Measurements from ENCODE around the gene NLGN3. TPM values are rescaled to one million over a fixed set of nuclear protein-coding genes. Genes with fewer than 3 reads are reported as not detected.

Gene NLGN3
- total RNA-seq, 1 experiment from 2014 or later: 0.69 TPM

DNA sequence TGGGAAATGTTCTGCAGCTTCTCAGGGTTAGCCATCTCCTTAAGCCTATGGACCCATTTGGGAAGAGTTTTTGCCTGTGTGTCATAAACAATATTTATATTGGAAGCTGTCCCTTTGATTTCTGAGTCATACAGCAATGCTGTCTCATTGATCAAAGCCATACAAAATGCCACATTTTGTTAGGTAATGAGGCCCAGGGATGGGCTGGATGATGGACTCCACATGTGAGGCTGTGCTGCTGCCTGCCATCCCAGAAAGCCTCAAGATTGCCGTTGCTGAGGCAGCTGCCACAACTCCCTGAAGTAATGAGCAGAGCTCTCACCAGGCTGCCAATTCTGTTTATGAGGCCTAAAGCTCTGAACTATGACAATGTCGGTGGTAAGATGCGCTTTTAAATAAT lies 66.2 kb downstream of the NLGN3 start:
- DNase-seq (ENCODE audit: extremely low read depth, low read depth): no peak

DNA sequence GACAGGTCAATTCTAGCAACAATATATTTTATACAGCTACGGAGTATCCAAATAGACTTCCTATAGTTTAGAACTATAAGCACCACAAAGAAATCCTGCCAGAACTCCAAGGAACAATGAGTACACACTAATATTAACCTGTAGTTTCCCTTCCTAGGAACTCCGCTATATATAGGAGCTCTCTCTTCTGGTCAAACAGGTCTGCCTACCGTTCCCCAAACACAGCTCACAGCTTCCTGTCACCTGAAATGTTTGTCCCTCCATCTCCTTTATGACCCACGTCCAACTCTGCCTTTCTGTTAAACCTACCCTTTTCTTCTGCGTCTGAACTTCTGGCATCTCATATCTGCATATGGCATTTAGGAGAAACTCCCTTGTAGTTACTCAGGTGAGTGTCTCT lies 67.9 kb downstream of the NLGN3 start:
- no peak for DNase-seq (ENCODE audit: extremely low read depth, low read depth)

DNA sequence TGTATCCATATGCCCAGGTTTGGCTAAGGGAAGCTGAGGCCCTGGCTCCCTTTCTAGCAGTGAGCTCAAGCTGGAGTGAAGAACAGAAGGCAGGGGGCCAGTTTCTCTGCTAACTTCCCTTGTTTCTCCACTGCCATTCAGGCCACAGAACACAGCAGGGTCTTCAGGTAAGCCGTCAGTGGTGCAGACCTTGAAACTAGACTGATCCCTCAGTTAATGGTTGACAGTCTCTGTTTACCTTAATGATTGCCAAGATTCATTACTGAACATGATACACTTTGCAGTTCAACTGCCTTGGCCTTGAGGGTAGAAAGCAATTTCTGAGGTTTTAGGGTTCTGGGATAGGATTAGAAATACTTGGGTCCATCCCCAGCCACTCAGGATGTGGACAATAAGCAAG lies 69.5 kb downstream of the NLGN3 start:
- no peak for DNase-seq (ENCODE audit: extremely low read depth, low read depth)

DNA sequence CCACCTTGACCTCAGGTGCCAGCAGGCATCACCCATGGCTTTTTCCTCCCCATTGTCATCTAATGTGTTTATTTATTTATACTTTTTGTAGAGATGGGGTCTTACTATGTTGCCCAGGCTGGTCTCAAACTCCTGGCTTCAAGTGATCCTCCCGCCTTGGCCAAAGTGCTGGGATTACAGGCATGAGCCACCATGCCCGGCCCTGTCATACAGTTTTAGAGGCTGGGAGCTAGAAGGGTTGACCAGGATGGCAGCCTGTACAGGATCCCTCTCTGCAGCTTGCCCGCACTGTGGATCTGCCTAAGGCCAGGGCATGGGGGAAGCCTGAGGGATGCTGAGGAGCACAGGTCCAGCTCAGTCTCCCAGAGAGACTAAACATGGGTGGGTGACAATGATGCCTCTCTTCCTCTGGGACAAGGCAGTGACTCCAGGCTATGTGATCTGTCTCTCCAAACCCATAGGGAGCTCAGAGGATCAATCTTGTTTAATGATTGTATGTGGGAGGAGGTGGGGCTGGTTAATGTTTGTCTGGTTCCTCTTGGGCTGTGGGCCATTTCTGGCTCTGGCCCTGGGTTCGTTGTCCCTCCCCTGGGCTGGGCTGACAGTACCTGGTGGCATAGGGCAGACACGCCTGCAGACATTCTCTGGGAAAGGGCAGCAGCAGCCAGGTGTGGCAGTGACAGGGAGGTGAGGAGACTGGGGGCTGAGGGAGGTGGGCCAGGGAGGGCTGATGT lies 70.1 kb downstream of the NLGN3 start:
- no peak for DNase-seq (ENCODE audit: extremely low read depth, low read depth)

DNA sequence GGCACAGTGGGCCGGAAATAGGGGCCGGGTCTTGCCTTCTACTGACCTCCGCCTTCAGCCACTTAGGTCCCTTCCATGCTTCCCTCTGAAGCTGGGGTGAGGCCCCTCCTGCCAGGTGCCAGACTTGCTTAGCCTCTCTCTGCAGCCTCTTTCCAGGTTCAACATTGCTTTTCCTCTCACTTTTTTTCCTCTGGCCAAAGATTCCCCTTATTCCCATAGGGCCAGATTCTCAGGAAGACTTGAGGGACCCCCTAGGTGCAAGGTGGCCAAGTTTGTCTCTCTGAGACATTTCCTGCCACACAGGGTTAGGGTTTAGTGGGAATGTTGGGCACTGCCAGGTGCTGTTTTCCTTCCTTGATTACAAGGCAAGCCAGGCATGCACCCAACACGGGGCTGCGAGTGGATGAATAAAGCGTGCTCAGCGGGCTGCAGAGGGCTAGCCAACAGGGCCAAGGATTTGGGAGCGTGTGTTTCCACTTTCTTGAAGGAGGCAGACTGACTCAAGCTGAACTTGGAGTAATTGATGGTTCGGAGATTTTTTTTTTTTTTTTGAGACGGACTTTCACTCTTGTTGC lies 70.8 kb downstream of the NLGN3 start:
- DNase-seq (ENCODE audit: extremely low read depth, low read depth): no peak

DNA sequence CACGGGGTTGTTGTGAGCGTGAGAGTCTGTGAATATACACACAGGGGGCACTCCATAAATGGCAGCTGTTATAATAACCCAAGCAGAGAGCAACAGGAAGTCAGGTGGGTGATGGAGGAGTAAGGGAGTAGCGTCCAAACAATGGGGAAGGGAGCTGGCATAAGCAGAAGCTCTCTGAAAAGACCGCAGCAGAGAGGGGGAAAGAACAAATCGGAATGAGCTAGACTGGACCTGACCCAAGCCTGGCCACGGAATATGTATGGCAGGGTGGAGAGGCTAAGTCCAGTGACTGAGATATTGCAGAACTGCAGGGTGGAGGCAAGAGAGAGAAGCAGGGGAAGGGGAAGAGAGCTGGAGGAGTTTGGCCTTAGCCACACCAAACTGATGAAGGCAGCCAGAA lies 71.8 kb downstream of the NLGN3 start:
- DNase-seq (ENCODE audit: extremely low read depth, low read depth): no peak

DNA sequence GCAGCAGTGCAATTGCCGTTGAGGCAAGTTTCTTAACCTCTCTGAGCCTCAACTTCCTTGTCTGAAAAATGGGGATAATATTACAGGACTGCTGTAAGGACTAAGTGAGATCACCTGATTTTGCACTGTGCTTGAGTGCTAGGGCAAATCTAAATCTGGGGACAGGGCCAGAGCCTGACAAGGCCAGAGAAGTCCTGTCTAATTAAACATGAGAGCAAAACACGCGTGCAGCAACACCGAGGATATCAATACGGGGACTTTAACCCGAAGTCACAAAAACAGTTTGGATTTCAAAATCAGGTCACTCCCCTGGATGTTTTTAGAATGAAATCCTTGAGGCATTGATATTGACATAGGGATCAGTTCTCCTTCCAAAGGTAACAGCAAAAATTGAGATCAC lies 72.7 kb downstream of the NLGN3 start:
- DNase-seq (ENCODE audit: extremely low read depth, low read depth): no peak

Small RNA genes within 50 kb of the gene (small RNA-seq; reads per million reads assigned to genes)
- 0 reads per million in 2 experiments for gene CXorf65

Other genes starting within 250 kb of the NLGN3 start
- gene TEX11, start 236.1 kb upstream of the NLGN3 start, total RNA-seq (2014; rRNA removed; shearing (Covaris generic)): 0.12 and 0.42 TPM in 2 replicates
- gene SLC7A3, start 213.7 kb upstream of the NLGN3 start, total RNA-seq (2014; rRNA removed; shearing (Covaris generic)): not detected in 2 replicates
- 56.0 and 63.4 TPM in 2 replicates for gene SNX12, start 76.5 kb upstream of the NLGN3 start, total RNA-seq (2014; rRNA removed; shearing (Covaris generic))
- gene FOXO4, start 49.0 kb upstream of the NLGN3 start, total RNA-seq (2014; rRNA removed; shearing (Covaris generic)): 3.7 and 4.1 TPM in 2 replicates
- gene CXorf65, start 38.1 kb upstream of the NLGN3 start, total RNA-seq (2014; rRNA removed; shearing (Covaris generic)): not detected in 2 replicates
- gene IL2RG, start 33.3 kb upstream of the NLGN3 start, total RNA-seq (2014; rRNA removed; shearing (Covaris generic)): not detected in 2 replicates
- 12.8 and 18.1 TPM in 2 replicates for gene MED12, start 26.2 kb upstream of the NLGN3 start, total RNA-seq (2014; rRNA removed; shearing (Covaris generic))
- gene GJB1, start 78.4 kb downstream of the NLGN3 start, total RNA-seq (2014; rRNA removed; shearing (Covaris generic)): not detected in 2 replicates
- 13.4 and 14.7 TPM in 2 replicates for gene ZMYM3, start 109.3 kb downstream of the NLGN3 start, total RNA-seq (2014; rRNA removed; shearing (Covaris generic))
- gene NONO, start 138.8 kb downstream of the NLGN3 start, total RNA-seq (2014; rRNA removed; shearing (Covaris generic)): 527 and 545 TPM in 2 replicates
- gene ITGB1BP2, start 156.9 kb downstream of the NLGN3 start, total RNA-seq (2014; rRNA removed; shearing (Covaris generic)): 1.6 and 2.9 TPM in 2 replicates
- 24.1 and 27.3 TPM in 2 replicates for gene TAF1, start 221.5 kb downstream of the NLGN3 start, total RNA-seq (2014; rRNA removed; shearing (Covaris generic))